MG63 (cell line): ENCODE data around the gene TAF11L11. TPM values are rescaled to one million over a fixed set of nuclear protein-coding genes. Genes with fewer than 3 reads are reported as not detected.

ENCODE experiments used
- total RNA-seq: library from RNA; depleted of rRNA; stranded (reverse); fragments of >200 nt; shearing (Covaris generic); gene quantifications from 2 replicates; pipeline ENCODE4 v1.2.3, GENCODE V29; 2014; ENCODE audit warnings: low replicate concordance; rRNA removed

Gene TAF11L11
- total RNA-seq, 1 experiment from 2014 or later = not detected

Other genes starting within 250 kb of the TAF11L11 start
- not detected in 2 replicates for gene TAF11L2, start 106.0 kb upstream of the TAF11L11 start, total RNA-seq
- gene TAF11L3, start 85.8 kb upstream of the TAF11L11 start, total RNA-seq = not detected in 2 replicates
- gene TAF11L4, start 82.4 kb upstream of the TAF11L11 start, total RNA-seq = not detected in 2 replicates
- not detected in 2 replicates for gene TAF11L5, start 78.9 kb upstream of the TAF11L11 start, total RNA-seq
- gene TAF11L6, start 75.5 kb upstream of the TAF11L11 start, total RNA-seq = not detected in 2 replicates
- not detected in 2 replicates for gene TAF11L7, start 18.4 kb upstream of the TAF11L11 start, total RNA-seq
- not detected in 2 replicates for gene TAF11L8, start 13.2 kb upstream of the TAF11L11 start, total RNA-seq
- gene TAF11L9, start 9.8 kb upstream of the TAF11L11 start, total RNA-seq = not detected in 2 replicates
- not detected in 2 replicates for gene TAF11L10, start 6.4 kb upstream of the TAF11L11 start, total RNA-seq
- gene TAF11L12, start 6.2 kb downstream of the TAF11L11 start, total RNA-seq = not detected in 2 replicates
- gene TAF11L13, start 27.9 kb downstream of the TAF11L11 start, total RNA-seq = not detected in 2 replicates
- not detected in 2 replicates for gene TAF11L14, start 30.3 kb downstream of the TAF11L11 start, total RNA-seq